LNCaP clone FGC (cell line): ENCODE measurements around the gene ATP8A1.
A peak's percentile ranks its signal among the peaks of the same experiment; 100 is the strongest.

Source experiments
- DNase-seq: peaks from one replicate; pipeline ENCODE4 v3.0.0-alpha.2; 2011; ENCODE audit warnings: low read depth
- H3K4me3 ChIP-seq: 2 replicates; pipeline ENCODE4 v1.5.1; 2011; ENCODE audit warnings: mild to moderate bottlenecking, low read depth, low read length, control low read depth
- CTCF ChIP-seq: IDR thresholded peaks from 2 replicates; pipeline ENCODE4 v1.5.1; 2012; ENCODE audit warnings: mild to moderate bottlenecking; ENCODE audit not compliant: control insufficient read depth, insufficient read depth; ENCODE audit errors: extremely low read depth

The ATP8A1 gene

GRCh38 chr4:42397635-42398170 lies 259.2 kb downstream of the ATP8A1 start:
- no peak for DNase-seq
- no peak for TF ChIP-seq CTCF
- H3K4me3 ChIP-seq = peak overlapping the region; percentile 51

GRCh38 chr4:42396752-42397634 lies 259.9 kb downstream of the ATP8A1 start, which contains the start of gene SHISA3:
TSS of gene SHISA3 (plus strand) at chr4:42397488. CDS start at chr4:42398057, 569 bp downstream.
- peak within 1 kb of the TSS; percentile 51 for H3K4me3 ChIP-seq
- no peak for TF ChIP-seq CTCF
- no peak for DNase-seq

DNA sequence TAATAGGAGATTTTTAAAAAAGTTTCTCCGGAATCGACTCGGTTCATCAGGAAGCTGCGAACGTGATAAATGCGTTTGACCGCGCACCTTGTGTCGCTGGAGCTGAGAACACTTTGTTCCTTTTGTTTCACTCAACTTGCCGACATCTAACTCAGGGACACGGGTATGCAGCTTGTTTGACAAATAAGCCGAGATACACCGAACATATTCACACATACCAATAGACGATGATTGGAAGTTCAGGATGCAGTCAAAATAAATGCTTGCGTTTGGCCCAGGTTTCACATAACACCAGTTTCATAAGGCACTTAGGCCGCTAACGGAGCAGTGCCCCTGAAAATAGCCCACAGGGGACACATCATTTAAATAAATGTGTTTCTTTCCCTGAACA lies 260.5 kb downstream of the ATP8A1 start:
- H3K4me3 ChIP-seq = no peak overlapping the region
- no peak for DNase-seq
- no peak for TF ChIP-seq CTCF

GRCh38 chr4:42395595-42395994 lies 261.3 kb downstream of the ATP8A1 start:
- no peak for TF ChIP-seq CTCF
- H3K4me3 ChIP-seq = no peak overlapping the region
- no peak for DNase-seq

DNA sequence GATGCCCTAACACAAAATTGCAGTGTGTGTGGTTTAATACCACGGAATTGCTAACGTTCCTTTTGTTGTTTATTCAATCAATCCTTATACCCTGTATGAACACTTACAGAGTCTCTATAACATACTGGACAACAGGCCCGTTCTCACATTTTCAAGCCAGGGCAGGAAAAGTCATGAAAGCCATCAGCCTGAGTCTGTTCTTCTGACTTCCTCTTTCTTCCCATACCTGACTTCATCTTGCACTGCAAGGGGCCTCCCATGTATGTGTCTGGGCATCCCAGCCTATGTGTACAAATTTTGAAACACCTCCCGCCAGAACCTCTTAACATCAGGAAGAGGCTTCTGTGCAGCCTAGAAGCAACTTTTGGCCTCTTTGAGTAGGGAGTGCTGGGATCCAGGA lies 264.5 kb downstream of the ATP8A1 start:
- DNase-seq = no peak
- TF ChIP-seq CTCF = no peak
- H3K4me3 ChIP-seq = no peak overlapping the region

DNA sequence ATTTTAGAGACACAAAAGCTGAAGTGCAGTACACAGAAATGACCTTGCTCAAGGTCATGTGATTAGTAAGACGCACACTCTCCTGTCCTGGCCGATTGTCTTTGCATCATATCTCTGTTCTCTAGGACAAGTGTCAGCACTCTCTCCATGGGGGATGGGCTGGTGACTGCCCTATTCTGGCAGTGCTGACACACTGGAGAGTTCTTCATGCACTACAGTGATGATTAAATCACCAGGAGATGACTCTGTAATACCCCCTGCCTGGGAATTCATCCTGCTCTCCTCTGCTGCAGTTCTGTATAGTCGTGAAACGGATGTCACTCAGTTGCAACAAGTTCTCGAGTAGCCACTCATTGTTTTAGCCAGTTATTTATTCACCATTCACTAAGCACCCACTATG lies 264.9 kb downstream of the ATP8A1 start:
- DNase-seq = no peak
- no peak for TF ChIP-seq CTCF
- H3K4me3 ChIP-seq = no peak overlapping the region

- DNase-seq = no peak
- no peak for TF ChIP-seq CTCF
- no peak overlapping the region for H3K4me3 ChIP-seq
Observed at GRCh38 chr4:42391355-42391664, 265.6 kb downstream of the ATP8A1 start.
